Activated naive CD8-positive, alpha-beta T cell (primary cell): ENCODE measurements around the gene ANAPC13.

ENCODE experiments used
- H3K27ac Mint-ChIP-seq: one replicate; pipeline ENCODE4 v1.8.0; 2021; ENCODE audit warnings: mixed read lengths
- H3K27me3 Mint-ChIP-seq: one replicate; pipeline ENCODE4 v1.8.0; 2021; ENCODE audit warnings: mixed read lengths
- H3K36me3 Mint-ChIP-seq: one replicate; pipeline ENCODE4 v1.8.0; 2021; ENCODE audit warnings: mixed read lengths
- H3K4me1 Mint-ChIP-seq: one replicate; pipeline ENCODE4 v1.8.0; 2021; ENCODE audit warnings: low read depth, mixed read lengths
- H3K4me3 Mint-ChIP-seq: one replicate; pipeline ENCODE4 v1.8.0; 2021; ENCODE audit warnings: mild to moderate bottlenecking, mixed read lengths
- H3K9me3 Mint-ChIP-seq: one replicate; pipeline ENCODE4 v1.8.0; 2021; ENCODE audit warnings: low read depth, mixed read lengths

The ANAPC13 gene

DNA sequence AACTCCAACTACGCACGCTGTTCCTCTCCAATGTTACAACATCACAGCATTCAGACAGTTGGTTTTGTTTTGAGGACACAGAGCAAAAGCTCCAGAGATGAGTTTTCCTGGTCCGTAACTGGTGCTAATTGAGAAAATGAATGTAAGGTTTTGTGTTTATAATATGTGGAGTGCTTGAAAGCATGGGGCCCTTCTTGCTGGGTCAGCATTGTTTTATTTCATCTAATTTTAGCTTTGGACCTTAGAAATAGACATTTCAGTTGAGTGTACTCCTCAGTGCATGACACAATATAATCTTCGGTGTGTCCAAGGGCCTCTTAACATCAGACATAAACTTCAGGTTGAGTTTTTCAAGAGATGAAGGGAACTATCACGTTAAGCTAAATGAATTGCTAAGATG lies 37.1 kb downstream of the ANAPC13 start:
- Mint-ChIP-seq H3K4me1 (no peaks in the 10 kb centered on the region), H3K27me3 (peaks cover 10% of the 10 kb centered on the region), H3K4me3 (no peak overlapping the region), H3K9me3 (peaks cover 13% of the 10 kb centered on the region), H3K36me3 (no peaks in the 10 kb centered on the region), H3K27ac (no peak overlapping the region)

DNA sequence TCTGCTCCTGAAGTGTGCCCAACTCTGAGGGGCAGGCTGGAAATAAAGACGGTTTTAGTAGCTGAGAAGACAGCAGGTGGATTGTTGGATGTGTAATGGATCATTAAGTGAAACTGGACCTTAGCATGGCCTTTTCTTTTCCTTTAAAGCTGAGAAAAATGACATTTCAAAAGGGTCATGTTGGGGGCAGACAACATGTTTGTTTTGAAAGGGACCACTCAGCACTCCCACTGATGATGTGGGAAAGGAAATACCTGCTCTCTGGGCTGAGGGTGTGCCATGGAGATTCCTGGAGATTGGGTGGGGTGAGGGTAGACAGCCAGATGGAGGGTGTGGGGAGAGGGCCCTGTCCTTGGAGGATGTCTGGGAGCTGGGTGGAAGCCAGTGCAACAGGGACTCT lies 38.4 kb downstream of the ANAPC13 start:
- Mint-ChIP-seq H3K27ac (no peak overlapping the region), H3K9me3 (peaks cover 13% of the 10 kb centered on the region), H3K27me3 (peaks cover 11% of the 10 kb centered on the region)

DNA sequence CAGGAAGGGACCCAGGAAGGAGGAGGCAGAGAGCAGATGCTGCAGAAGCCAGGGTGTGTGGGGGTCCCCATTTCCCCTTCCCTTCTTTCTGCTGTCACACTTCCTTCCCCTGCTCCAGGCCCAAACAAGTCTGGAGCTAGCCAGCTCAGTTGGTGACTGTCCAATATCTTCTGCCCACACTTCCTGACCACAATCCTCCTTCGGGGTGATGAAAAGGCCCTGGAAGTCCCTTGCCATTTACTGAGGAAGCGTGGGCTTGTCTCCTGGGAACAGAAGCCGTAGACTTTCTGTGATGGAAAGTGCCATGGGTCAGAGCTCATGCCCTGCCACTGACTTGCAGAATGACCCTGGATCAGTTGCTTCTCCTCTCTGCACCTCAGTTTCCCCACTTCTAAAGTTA lies 39.0 kb downstream of the ANAPC13 start:
- Mint-ChIP-seq H3K4me3 (no peak overlapping the region), H3K27ac (no peak overlapping the region), H3K9me3 (peaks cover 13% of the 10 kb centered on the region), H3K27me3 (peaks cover 9% of the 10 kb centered on the region), H3K4me1 (no peaks in the 10 kb centered on the region), H3K36me3 (no peaks in the 10 kb centered on the region)

More for the DNA sequence above, 38.4 kb downstream of the ANAPC13 start:
- Mint-ChIP-seq H3K4me1 (no peaks in the 10 kb centered on the region), H3K4me3 (no peak overlapping the region), H3K36me3 (no peaks in the 10 kb centered on the region)

DNA sequence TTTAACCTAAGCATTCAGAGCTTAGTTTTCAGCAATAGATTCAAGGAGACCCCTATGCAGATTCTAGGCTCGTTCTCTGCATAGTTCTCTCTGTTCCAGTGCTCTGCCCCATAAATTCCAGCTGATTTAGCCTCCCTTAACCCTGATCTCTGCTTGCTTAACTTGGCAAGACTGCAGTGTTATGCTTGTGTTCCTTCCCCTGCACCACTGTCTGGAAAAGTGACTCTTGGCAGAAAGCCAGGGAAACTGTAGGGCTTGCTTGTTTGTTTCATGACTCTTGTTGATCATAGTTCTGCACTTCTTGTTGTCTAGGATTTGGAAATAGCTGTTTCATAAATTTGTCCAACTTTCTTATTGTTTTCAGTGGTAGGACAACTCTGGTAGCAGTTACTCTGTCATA lies 40.1 kb downstream of the ANAPC13 start:
- peaks cover 10% of the 10 kb centered on the region for H3K27me3 Mint-ChIP-seq
- no peak overlapping the region for H3K27ac Mint-ChIP-seq
- H3K9me3 Mint-ChIP-seq = peaks cover 13% of the 10 kb centered on the region
- no peaks in the 10 kb centered on the region for H3K36me3 Mint-ChIP-seq
- no peak overlapping the region for H3K4me3 Mint-ChIP-seq
- no peaks in the 10 kb centered on the region for H3K4me1 Mint-ChIP-seq

DNA sequence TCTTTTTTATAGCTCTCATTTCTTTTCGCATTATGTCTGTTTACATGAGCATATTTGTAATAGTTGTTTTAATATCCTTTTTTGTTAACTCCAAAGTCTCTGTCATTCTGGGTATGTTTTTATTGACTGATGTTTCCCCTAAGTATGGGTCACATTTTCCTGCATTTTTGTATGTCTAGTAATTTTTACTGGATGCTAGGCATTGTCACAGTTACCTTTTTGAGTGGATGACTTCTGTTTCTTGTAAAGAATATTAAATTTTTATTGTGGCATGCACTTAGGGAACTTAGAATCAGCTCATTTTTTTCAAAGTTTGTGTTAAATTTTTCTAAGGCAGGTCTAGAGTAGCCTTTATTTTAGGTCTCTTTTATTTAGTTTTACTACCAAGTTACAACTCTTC lies 40.7 kb downstream of the ANAPC13 start:
- Mint-ChIP-seq H3K27ac (no peak overlapping the region), H3K4me1 (no peaks in the 10 kb centered on the region), H3K36me3 (no peaks in the 10 kb centered on the region), H3K9me3 (peaks cover 13% of the 10 kb centered on the region), H3K27me3 (peaks cover 11% of the 10 kb centered on the region), H3K4me3 (no peak overlapping the region)

DNA sequence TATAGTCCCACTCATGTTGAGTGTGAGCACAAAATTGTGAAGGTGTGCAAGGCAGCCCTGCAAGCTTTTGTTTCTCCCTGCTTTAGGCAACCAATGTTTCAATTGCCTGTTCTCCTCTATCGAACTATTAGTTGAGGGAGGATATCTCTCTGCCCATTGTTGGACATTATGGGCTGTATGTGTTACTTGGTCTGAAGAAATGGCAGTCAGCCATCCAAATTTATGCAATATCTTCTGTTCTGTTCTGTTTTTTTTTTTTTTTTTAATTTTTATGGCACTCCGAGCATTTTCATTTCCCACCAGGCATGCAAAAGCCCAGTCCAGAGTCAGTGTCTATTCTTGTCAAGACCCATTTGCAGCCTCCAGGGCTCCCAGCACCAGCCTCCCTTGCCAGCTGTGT lies 44.0 kb downstream of the ANAPC13 start:
- H3K4me3 Mint-ChIP-seq = no peak overlapping the region
- peaks cover 13% of the 10 kb centered on the region for H3K9me3 Mint-ChIP-seq
- no peak overlapping the region for H3K27ac Mint-ChIP-seq
- H3K27me3 Mint-ChIP-seq = peaks cover 19% of the 10 kb centered on the region
- no peaks in the 10 kb centered on the region for H3K4me1 Mint-ChIP-seq
- no peaks in the 10 kb centered on the region for H3K36me3 Mint-ChIP-seq

DNA sequence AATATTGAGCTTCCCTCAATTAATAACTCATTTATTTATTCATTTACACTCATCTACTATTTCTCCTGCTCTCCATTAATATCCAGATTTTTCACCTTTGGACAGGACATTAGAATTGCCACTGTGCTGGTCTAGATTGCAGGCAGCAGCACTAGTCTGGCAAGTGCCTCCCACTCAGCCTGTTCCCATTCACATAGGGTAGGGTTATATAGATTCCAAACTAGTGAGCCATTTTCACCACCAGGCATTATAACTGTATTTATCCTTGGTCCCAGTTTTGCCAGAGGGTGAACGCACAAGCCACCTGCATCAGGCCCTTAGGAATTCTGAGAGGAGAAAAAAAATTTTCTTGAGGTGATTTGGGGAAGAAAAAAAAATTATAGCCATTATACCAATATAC lies 44.5 kb downstream of the ANAPC13 start:
- Mint-ChIP-seq H3K36me3 (no peaks in the 10 kb centered on the region), H3K4me3 (no peak overlapping the region), H3K27me3 (peaks cover 22% of the 10 kb centered on the region), H3K27ac (no peak overlapping the region), H3K4me1 (no peaks in the 10 kb centered on the region), H3K9me3 (peaks cover 13% of the 10 kb centered on the region)

DNA sequence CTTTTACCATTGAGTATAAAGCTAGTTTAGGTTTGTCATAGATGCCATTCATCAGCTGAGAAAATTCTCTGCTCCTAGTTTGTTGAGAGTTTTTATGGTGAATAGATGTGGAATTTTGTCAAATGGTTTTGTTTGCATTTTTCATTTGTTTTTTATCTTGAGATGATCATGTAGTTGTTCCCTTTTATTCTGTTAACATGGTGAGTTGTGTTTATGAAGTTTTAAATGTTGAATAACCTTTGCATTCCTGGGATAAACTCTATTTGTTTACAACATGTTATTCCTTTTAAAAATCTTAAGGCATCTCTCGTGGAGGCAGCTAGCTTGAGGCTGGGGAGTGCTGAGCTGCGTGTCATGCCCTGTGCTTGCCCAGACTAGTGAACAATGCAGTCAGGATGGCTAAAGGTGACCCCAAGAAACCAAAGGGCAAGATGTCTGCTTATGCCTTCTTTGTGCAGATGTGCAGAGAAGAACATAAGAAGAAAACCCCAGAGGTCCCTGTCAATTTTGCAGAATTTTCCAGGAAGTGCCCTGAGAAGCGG lies 48.5 kb downstream of the ANAPC13 start:
- Mint-ChIP-seq H3K4me3 (no peak overlapping the region), H3K4me1 (no peaks in the 10 kb centered on the region), H3K27ac (no peak overlapping the region), H3K36me3 (no peaks in the 10 kb centered on the region), H3K27me3 (peaks cover 19% of the 10 kb centered on the region), H3K9me3 (no peaks in the 10 kb centered on the region)

DNA sequence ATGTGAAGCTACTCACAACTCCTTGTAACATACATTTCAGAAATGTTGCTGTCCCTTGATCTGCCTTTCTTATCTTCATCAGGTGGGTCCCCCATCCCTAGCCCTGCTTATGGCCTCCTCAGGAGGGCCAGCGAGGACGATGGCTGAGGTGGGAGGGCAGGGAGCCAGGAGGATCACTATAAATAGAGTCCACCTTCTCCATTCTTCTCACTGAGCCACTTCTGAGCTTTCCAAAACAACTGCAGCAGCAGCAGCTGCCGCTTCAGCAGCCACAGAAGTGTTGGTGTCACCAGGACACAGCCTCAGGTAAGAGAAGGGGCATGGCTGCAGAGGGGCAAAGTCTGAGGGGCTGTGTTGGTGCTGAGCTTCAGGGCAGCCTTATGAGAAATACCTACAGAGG lies 53.5 kb downstream of the ANAPC13 start:
- Mint-ChIP-seq H3K27ac (no peak overlapping the region), H3K36me3 (no peaks in the 10 kb centered on the region), H3K4me1 (no peaks in the 10 kb centered on the region), H3K4me3 (no peak overlapping the region), H3K9me3 (no peaks in the 10 kb centered on the region), H3K27me3 (peaks cover 12% of the 10 kb centered on the region)

DNA sequence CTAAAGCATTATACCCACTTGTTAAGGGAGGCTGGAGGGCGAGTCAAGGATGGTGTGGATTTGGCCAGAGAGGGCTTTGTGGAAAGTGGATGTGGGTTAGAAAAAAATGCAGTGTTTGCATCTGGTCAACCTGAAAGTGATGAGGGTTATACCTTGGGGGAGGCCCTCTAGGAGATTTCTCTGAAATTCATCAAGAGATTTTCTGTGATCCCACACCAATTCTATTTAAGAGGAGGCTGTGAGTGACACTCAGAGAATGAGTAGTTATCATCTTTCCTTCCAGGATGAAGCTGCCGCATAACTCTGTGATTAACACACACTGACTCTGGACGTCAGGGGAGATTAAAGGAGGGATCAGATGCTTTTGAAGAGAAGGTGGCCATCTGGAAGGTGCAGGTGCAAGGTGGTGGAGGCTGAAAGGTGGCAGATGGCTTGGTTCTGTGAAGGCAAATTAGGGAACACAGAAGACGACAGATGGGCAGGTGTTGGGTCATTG lies 54.8 kb downstream of the ANAPC13 start:
- Mint-ChIP-seq H3K4me3 (no peak overlapping the region), H3K27ac (no peak overlapping the region), H3K36me3 (no peaks in the 10 kb centered on the region), H3K27me3 (peaks cover 6% of the 10 kb centered on the region), H3K9me3 (no peaks in the 10 kb centered on the region), H3K4me1 (no peaks in the 10 kb centered on the region)

DNA sequence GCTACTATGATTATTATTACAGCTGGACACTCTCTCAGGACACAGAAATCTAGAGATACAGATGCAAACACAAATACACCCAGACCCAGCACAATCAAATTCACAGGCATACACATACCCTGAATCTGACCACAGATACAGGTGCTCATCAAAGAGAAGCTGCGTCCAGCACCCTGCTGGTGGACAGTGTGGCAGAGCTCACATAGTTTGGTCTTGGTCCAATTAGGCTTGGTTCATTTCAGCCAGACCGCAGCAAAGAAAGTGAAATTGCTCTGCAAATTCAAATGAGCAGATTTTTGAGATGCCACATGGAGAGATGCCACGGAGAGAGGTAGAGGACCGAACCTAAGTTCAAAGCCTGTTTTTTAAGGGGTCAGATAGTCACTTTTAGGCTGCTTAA lies 55.6 kb downstream of the ANAPC13 start:
- Mint-ChIP-seq H3K27ac (no peak overlapping the region), H3K9me3 (no peaks in the 10 kb centered on the region), H3K4me3 (no peak overlapping the region), H3K36me3 (no peaks in the 10 kb centered on the region), H3K27me3 (peaks cover 6% of the 10 kb centered on the region), H3K4me1 (no peaks in the 10 kb centered on the region)

DNA sequence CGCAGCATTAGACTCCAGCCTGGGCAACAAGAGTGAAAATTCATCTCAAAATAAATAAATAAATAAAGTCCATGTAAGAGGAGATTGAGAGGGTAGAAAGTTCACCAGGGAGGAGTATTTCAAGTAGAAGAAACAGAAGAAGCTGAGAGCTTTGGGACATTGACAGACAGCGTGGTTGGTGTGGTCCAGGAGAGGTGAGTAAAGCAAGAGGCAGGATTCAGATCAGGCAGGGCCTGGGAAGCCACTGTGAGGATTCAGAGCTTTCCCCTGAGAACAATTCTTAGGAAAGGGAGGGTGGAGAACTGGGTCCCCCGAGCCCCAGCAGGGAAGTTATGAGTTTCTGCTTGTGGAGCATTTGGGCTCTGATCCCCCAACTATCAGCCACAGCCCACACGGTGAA lies 57.4 kb downstream of the ANAPC13 start:
- H3K36me3 Mint-ChIP-seq = no peaks in the 10 kb centered on the region
- no peaks in the 10 kb centered on the region for H3K9me3 Mint-ChIP-seq
- H3K27me3 Mint-ChIP-seq = peaks cover 6% of the 10 kb centered on the region
- H3K4me3 Mint-ChIP-seq = no peak overlapping the region
- no peaks in the 10 kb centered on the region for H3K4me1 Mint-ChIP-seq
- H3K27ac Mint-ChIP-seq = no peak overlapping the region
